ENCODE measurements around the gene ANKRD22.

ANKRD22 gene

DNA sequence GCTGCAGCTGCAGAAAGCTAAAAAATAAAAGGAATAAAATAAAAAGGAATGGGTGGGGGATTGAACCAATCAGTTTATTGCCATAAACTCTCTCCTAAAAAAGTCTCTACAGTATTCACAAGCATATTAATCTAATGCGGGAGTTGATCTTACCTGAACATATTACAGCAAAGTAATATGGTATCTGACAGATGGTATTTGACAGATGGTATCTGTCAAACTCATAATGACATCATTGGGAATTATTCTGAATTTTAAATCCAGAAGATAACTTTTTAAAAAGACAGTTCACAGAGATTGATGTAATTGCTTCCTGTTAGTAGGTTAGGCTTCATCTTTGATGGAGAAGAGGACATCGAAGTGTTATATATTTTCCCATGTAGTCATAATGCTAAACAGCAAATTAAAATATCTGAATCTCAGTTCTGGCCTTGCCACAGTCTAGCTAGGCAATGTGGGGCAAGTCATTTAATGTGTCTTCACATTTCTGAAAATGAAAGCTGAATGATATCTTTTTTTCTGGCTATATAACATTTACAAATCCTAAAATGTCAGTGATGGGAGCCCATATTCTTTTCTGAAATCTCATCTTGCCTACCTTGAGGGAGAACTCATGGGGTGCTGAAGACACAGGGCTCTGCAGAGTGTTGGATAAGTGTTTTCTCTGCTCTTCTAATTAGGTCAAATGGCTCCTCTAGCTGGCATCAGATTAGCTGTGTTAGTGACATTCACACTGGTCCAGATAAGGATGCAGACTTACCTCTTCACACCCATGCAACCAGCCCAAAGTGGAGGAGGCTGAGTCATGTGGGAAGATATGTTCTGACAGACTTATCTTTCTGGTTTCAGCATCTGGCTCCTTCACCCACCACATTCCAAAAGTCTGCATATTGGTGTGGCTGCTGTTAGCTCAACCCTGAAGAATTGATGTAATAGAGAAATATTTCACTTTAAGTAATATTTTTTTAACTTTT lies 51.2 kb downstream of the ANKRD22 start:
- DNase-seq (ENCODE audit: low read depth, low spot score) = no peak

GRCh38 chr10:88794731-88795130 lies 56.9 kb downstream of the ANKRD22 start:
- DNase-seq (ENCODE audit: low read depth, low spot score) = no peak

- no peak for DNase-seq (ENCODE audit: low read depth, low spot score)
Observed at GRCh38 chr10:88793712-88794299, 57.8 kb downstream of the ANKRD22 start.

- DNase-seq (ENCODE audit: low read depth, low spot score) = no peak
Observed at GRCh38 chr10:88792661-88793060, 59.0 kb downstream of the ANKRD22 start.

- DNase-seq (ENCODE audit: low read depth, low spot score) = no peak
Observed at GRCh38 chr10:88791924-88792323, 59.7 kb downstream of the ANKRD22 start.

DNA sequence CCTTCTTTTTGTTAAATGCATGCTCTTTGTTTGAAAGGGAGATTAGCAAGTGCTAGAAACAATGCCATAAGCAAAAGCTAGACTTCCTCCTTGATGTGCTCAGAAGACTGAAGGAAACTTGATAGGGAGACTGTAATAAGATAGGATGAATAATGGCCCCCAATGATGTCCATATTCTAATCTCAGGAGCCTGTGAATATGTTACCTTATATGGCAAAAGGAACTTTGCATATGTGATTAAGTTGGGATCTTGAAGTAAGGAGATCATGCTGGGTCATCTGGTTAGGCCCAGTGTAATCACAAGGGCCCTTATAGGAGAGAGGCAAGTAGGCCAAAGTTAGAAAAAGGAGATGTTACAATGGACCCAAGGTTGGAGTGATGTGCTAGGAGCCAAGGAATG lies 62.7 kb downstream of the ANKRD22 start:
- DNase-seq (ENCODE audit: low read depth, low spot score) = no peak

GRCh38 chr10:88787463-88787862 lies 64.2 kb downstream of the ANKRD22 start:
- no peak for DNase-seq (ENCODE audit: low read depth, low spot score)

- DNase-seq (ENCODE audit: low read depth, low spot score) = no peak
Observed at GRCh38 chr10:88786032-88786770, 65.4 kb downstream of the ANKRD22 start.

DNA sequence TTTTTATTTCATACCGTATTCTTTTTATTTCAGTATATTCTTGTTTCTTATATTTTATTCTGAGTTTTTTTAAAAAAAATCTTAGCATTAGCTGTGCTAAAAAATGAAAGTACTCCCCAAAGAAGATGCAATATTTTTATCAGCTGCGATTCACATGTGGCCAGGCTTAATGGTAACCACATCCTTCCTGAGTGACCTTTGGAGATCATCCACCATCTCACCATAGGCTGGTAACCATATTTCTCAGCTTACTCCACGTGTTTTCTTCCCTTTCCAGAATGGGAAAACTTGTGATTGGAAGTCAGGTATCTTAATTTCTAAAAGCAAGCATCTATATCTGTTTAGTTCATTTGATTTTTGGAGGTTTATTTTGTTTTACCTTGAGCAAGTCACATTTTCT lies 67.9 kb downstream of the ANKRD22 start:
- no peak for DNase-seq (ENCODE audit: low read depth, low spot score)

GRCh38 chr10:88782222-88782621 lies 69.4 kb downstream of the ANKRD22 start:
- no peak for DNase-seq (ENCODE audit: low read depth, low spot score)

- DNase-seq (ENCODE audit: low read depth, low spot score) = no peak
Observed at GRCh38 chr10:88781206-88781605, 70.4 kb downstream of the ANKRD22 start.
